ENCODE data around the gene CREM.

The CREM gene

DNA sequence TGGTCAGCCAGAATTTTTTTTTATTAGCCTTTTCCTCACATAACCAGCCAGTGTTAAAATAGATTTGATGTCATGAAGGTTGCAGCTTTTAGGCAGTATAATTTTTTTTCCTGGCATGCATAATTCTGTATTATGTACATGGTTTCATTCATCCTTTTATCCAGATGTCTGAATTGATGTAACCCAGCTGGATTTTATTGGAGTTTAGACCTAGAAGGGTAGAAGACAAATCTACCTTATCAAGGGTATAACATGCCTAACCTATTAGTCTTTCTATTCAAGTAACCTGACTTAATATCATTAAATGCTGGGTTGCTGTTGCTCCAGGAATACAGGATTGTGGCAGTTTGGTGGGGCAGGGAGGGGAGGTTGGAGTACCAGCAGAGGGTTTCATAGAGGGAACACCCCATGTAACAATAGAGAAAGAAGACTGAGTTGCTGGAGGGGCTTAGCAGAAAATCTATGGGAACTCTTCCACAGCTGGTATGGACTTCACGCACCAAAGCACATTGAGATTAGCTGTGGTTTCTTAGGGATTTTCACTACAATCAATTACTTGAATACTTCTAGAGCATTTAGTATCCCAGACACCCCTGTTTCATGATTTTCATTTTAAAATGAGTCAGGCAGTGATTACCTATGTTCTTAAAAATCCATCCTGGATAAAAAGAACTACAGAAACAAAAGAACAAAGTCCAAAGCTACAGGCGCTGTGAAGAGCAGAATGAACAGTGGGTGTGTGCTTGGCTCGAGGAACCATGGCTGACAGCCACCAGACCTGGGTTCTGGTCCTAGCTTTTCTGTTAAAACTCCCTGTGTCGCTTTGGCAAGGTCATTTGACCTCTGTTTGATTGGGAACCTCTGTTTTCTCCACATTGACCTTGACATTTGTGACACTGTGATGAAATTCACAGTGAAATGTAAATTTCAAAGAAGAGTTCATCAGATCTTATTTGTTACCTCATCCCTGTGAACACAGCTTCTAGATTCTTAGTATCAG is 93.5 kb downstream of the CREM start:
- no peak for DNase-seq (ENCODE audit: low read depth in 2 of 2)

DNA sequence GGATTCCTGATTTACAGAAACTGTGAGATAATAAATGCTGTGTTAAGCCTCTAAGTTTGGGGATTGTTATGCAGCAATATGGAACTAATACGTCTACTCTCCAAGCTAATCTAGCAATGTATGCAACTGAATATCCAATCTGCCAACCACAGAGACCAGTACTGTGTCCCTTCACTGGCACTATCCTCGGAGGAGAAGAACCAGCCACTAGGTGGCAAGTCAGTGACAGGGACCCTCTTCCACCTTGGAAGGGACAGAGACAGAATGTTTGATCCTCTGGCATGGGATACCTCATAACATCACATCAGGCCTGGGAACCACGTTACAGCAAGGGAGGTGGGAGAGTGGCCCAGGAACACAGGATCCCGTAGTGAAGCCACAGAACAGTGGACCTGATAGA is 96.4 kb downstream of the CREM start:
- DNase-seq (ENCODE audit: low read depth in 2 of 2) = no peak

DNA sequence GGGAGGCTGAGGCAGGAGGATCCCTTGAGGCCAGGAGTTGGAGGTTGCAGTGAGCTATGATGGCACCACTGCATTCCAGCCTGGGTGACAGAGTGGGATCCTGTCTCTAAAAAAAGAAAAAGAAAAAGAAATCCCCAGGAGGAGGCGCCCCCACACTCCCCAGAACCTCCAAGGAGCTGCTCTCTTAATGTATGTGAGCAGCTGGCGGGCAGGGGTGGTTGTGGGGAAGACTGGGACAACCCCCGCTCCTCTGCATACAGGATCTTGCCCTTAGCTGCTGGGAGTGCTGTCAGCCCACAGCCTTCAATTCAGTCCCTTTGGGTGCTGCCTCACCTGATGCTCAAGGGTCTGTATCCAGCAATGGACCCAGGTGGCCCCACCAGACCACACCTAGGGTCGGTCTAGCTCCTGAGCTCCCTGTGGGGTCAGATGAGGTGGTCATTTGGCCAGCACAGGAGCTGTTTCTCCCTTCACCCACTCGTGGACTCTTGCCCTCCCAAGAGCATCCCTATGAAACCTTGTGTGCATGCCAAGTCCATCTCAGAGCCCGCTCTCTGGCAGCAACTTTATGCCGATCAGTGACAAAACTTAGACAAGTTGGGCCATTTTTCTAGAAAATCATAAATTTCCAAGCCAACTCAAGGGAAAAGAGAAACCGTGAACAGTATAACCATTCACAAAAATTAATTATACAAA is 97.5 kb downstream of the CREM start:
- DNase-seq (ENCODE audit: low read depth in 2 of 2) = no peak

DNA sequence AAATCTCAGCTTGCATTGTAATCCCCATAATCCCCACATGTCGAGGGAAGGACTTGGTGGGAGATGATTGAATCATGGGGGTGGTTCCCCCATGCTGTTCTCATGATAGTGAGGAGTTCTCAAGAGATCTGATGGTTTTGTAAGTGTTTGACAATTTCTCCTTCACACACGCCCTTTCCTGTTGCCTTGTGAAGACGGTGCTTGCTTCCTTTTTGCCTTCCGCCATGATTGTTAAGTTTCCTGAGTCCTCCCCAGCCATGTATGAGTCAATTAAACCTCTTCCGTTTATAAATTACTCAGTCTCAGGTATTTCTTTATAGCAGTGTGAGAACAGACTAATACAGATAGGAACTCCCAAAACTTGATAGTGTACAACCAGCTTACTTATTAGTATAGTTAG is 98.6 kb downstream of the CREM start:
- DNase-seq (ENCODE audit: low read depth in 2 of 2) = no peak

DNA sequence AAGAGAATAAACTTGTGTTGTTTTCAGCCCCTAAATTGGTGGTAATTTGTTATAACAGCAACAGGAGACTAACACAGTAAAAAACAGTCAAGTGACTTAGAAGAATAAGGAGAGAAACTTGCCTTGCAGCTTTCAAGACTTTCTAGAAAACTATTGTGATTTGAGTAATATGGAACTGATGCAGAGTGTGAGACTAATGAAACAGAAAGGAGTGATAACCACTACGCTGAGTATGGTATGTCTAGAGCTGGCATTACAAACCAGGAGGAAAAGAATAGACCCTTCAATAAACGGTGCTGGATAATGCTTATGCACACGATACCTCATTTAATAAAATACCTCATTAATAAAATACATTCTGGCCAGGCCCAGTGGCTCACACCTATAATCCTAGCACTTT is 99.9 kb downstream of the CREM start:
- DNase-seq (ENCODE audit: low read depth in 2 of 2) = no peak

DNA sequence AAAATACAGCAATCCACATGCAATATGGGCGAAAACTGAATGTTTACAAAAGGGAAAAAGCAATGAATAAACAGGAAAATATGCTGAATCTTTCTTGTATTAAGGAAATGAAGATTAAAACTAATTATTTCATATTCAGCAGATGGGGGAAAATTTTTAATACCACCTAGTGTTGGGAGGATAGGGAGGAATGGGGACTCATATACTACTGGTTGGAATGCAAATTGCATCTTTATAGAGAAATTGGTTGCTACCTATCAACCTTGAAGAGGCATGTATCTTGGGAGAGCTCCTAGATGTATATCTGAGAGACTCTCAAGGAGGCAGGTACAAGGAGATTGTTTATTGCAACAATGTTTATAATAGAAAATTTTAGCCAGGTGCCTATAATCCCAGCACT is 101.4 kb downstream of the CREM start:
- no peak for DNase-seq (ENCODE audit: low read depth in 2 of 2)

DNA sequence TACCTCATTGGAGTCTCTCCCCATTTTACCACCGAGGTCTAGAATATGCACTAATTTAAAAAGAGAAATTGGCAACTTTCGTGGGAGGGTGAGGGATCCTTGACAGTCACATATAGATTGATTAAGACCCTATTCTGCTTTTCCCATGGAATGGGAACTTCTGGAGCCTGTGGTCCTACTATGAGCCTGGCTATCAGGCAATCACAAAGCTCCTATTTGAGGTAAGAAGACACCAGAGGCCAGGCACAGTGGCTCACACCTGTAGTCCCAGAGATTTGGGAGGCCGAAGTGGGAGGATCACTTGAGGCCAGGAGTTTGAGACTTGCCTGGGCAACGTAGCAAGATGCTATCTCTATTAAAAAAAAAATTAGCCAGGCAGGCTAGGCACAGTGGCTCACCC is 105.0 kb downstream of the CREM start:
- no peak for DNase-seq (ENCODE audit: low read depth in 2 of 2)

DNA sequence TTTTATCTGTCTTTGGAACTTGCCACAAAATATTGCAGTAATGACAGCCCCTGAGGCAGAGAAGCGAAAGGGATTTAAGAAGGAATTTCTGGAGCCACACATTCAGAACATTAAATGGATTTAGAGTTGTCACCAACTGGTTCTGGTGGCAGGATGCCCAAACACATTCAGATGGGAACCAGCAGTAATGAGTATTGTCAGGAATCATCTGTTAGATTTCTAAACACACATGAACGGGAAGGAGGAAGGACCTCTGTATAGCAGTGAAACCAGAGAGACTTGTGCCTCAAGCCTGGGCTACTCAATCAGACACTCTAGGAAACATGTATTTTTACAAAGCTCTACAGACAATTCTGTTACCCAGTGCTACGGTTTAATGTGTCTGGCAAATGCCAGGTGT is 105.9 kb downstream of the CREM start:
- no peak for DNase-seq (ENCODE audit: low read depth in 2 of 2)

DNA sequence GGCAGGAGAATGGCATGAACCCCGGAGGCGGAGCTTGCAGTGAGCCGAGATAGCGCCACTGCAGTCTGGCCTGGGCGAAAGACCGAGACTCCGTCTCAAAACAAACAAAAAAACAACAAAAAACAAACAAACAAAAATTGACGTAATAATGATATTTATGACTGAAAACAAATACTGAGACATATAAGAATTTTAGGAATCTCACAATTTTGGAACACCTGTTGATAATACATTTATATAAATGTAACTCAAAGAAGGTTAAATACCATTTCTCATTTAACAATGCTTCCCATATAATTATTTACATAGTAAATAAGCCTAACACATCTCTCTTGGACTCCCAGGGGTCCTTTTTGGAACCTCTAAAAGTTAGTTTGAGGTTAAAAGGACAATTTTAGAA is 107.4 kb downstream of the CREM start:
- DNase-seq (ENCODE audit: low read depth in 2 of 2) = no peak

DNA sequence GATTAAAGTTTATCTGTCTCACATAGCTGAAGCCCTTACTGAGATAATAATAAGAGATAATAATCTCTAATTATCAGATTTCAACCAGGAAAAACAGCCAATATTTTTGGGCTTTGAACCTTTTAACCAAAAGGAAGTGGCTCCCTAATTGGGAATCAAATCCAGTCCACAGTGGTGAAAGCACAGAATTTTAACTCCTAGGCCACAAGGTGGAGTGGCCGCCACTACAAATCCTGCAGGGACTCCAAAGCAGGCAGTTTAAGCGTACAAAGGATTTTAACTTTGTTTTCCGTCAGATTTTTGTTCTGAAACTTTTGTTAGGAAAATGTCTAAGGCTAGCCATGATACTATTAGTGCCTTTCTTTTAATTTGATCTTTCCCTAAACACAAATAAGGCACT is 110.1 kb downstream of the CREM start:
- no peak for DNase-seq (ENCODE audit: low read depth in 2 of 2)

DNA sequence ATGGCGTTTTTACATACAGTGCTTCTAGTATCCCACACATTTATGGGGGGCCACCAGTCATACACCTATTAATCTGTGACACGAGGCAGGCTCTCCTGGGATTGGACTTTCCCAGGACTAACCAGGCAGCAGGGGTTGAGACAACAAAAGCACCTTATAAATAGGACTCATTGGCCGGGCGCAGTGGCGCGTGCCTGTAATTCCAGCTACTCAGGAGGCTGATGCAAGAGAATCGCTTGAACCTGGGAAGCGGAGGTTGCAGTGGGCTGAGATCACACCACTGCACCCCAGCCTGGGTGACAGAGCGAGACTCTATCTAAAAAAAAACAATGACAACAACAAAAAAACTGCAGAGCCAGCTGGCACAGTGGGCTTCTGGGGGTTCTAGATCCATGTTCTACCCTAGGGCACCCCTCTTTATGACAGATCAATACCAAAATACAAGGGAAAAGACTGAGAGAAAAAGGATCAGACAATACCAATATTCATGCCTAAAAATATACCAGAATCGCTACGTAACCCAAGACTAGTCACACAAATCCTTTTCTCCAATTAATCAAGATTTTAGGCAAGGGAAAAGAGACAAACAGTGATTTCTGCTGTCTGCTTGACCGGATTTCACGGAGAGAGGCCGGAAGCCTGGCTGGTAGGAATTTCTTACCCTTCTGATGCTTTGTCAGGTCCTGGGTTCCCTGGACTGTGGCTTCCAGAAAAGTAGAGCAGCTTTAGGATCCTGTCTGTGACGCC is 111.3 kb downstream of the CREM start:
- DNase-seq (ENCODE audit: low read depth in 2 of 2) = no peak

DNA sequence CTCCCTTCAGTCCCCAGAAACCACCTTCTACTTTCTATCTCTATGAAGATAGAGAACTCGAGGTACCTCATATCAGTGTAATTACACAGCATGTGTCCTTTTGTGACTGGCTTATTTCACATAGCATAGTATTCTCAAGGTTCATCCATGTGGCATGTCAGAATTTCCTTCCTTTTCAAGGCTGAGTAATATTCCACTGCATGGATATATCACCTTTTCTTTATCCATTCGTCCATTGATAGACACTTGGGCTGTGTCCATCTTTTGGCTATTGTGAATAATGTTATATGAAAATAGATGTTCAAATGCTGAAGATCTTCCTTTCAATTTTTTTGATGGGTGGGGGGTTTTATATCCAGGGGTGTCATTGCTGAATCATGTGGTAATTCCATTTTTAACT is 117.9 kb downstream of the CREM start:
- DNase-seq (ENCODE audit: low read depth in 2 of 2) = no peak

DNA sequence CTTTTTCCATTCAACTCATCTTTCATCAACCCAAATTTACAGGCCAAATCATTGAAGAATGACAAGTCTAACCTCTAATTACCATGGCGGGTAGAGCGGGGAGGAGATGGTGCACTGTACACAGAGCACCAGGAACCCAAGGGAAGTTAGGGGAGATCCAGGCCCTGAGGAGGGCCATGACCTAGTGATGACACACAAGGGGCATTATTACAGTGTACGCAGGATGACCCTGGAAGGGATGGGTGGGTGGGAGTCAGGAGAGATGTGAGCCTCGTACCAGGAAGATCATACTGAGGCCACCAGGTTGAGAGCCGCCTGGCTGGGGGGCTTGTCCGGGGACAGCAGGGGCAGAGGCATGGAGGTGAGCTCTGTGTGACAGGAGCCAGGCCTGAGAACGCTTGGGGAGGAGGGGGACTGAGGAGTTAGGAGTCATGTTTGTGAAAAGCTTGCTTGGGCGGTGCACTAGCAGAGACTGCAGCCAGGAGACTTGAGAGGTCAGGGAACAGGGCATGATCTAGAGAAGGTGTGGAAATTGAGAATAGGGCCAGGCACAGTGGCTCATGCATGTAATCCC is 120.2 kb downstream of the CREM start:
- no peak for DNase-seq (ENCODE audit: low read depth in 2 of 2)

DNA sequence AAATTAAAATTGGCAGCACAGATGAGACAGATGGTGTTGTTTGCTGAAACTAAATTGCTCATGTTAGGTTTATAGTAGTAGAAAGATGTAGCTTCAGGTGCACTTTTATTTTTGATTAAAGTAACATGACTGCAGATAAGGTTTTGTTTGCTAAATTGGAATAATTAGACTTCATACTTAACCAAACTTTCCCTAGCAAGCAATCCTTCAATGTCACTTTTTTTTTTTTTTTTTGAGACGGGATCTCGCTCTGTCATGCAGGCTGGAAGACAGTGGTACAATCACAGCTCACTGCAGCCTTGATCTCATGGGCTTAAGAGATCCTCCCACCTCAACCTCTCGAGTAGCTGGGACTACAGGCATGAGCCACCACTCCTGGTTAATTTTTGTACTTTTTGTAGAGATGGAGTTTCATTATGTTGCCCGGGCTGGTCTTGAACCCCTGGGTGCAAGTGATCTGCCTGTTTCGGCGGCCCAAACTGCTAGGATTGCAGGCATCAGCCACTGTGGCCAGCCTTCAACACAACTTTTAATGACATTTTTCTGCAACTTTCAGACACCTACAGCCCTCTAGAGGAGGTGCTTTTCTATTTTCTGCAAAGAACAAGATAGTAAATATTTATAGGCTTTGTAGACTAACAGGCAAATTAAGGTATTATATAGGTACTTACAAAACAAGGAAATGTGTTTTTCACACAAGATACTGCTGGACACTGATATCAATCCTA is 124.9 kb downstream of the CREM start:
- DNase-seq (ENCODE audit: low read depth in 2 of 2) = no peak

DNA sequence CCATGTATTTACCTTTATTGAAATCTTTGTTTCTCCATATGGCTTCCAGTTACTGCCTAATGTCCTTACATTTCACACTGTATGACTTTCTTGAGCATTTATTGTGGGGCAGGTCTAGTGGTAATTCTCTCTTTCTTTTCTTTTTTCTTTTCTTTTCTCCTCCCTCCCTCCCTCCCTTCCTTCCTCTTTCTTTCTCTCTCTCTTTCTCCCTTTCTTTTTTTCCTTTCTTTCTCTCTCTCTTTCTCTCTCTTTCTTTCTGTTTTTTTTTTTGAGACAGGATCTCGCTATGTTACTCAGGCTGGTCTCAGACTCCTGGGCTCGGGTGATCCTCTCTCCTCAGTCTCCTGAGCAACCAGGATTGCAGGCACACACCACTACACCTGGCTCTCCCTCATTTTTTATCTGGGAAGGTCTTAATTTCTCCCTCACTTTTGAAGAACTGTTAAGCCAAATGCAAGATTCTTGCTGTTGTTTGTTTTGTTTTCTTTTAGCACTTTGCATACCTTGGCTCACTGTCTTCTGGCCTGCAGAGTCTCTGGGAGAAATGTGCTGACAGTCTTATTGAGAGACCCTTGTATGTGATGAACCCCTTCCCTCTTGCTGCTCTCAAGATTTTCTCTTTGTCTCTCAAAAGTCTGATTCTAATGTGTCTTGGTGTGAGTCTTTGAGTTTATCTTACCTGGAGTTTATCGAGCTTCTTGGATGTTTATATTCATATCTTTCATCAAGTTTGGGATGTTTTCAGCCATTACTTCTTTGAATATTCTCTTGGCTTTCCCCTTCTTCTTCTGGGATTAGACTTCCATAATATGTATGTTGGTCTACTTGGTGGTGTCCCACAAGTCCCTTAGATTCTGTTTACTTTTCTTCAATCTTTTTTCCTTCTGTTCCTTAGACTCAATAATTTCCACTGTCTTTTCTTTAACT is 130.7 kb downstream of the CREM start:
- no peak for DNase-seq (ENCODE audit: low read depth in 2 of 2)

DNA sequence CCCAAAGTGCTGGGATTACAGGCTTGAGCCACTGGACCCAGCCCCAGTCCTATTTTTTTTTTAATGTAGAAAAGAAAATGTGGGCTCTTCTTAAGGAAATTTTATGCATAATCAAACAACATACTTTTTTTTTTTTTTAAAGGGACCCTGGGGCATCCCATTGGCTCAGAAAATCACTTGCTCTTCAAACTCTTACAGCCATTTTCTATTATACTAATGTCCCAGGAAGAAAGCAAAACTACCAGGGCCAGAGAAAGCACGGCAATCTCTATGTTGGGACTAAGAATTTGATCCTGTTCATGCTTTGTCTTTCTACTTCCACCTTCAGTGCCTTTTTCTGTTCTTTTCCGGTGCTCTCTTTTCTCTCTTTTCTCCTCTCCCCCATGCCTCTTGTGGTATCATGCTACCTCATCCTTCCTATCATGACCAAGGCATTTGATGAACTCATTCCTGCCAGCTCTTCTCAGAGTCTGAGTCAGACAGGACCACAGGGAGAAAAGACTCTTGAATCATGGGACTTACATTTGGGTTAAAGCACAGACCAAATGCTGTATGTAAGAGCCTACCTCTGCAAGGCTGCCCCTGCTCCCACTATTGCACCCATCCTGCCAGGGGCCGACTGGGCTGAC is 133.2 kb downstream of the CREM start:
- no peak for DNase-seq (ENCODE audit: low read depth in 2 of 2)

DNA sequence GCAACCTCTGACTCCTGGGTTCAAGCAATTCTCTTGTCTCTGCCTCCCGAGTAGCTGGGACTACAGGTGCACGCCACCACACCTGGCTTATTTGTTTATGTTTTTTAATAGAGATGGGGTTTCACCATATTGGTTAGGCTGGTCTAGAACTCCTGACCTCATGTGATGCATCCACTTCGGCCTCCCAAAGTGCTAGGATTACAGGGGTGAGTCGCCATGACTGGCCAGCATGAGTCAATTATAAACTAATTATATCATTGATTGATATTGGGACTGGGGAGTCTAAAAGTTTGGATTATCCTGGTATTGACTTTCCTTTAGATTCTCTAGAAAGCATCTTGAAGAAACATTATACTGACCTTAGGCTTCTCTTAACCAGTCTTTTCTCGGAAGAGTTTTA is 135.8 kb downstream of the CREM start:
- no peak for DNase-seq (ENCODE audit: low read depth in 2 of 2)
